GM23338 (cell line): ENCODE measurements around the gene ZNF331. TPM values are rescaled to one million over a fixed set of nuclear protein-coding genes. Genes with fewer than 3 reads are reported as not detected.

Source experiments
- ATAC-seq: fragments of 200-7000 bp; cut with Tn5 transposase; 3 replicates; pipeline ENCODE4 v1.9.1; 2020
- DNase-seq: peaks from one replicate; pipeline ENCODE4 v3.0.0-alpha.2; 2015; ENCODE audit warnings: low spot score
- H2AFZ ChIP-seq: fragments of 200-600 bp; sonication (generic); 2 replicates; pipeline ENCODE4 v1.8.0; 2016; ENCODE audit warnings: antibody characterized with exemption, mild to moderate bottlenecking, moderate library complexity
- H3F3A ChIP-seq: fragments of 200-600 bp; sonication (generic); replicated peaks from 2 replicates; pipeline ENCODE4 v1.8.0; 2017; ENCODE audit warnings: antibody characterized with exemption, mixed run types, low read depth
- H3K27ac ChIP-seq: fragments of 200-600 bp; sonication (generic); 2 replicates; pipeline ENCODE4 v1.6.1; 2016; ENCODE audit warnings: low read depth
- H3K27me3 ChIP-seq: fragments of 200-600 bp; sonication (generic); 2 replicates; pipeline ENCODE4 v1.8.0; 2016; ENCODE audit warnings: mild to moderate bottlenecking, mixed run types, moderate library complexity; ENCODE audit not compliant: insufficient read depth
- H3K36me3 ChIP-seq: fragments of 200-600 bp; sonication (generic); 2 replicates; pipeline ENCODE4 v1.8.0; 2016; ENCODE audit warnings: mild to moderate bottlenecking; ENCODE audit not compliant: insufficient read depth
- H3K4me1 ChIP-seq: fragments of 200-600 bp; sonication (generic); 2 replicates; pipeline ENCODE4 v1.8.0; 2016; ENCODE audit warnings: mild to moderate bottlenecking, moderate library complexity; ENCODE audit not compliant: insufficient read depth
- H3K4me2 ChIP-seq: fragments of 200-600 bp; sonication (generic); 2 replicates; pipeline ENCODE4 v1.7.1; 2017; ENCODE audit warnings: mixed run types
- H3K4me3 ChIP-seq: fragments of 200-600 bp; sonication (generic); 2 replicates; pipeline ENCODE4 v1.6.1; 2016; ENCODE audit warnings: mixed run types
- H3K79me2 ChIP-seq: fragments of 200-600 bp; sonication (generic); replicated peaks from 2 replicates; pipeline ENCODE4 v1.8.0; 2017; ENCODE audit warnings: mild to moderate bottlenecking; ENCODE audit not compliant: insufficient read depth
- H3K9me2 ChIP-seq: fragments of 200-600 bp; sonication (generic); 2 replicates; pipeline ENCODE4 v1.8.0; 2017; ENCODE audit not compliant: insufficient read depth
- H4K20me1 ChIP-seq: fragments of 200-600 bp; sonication (generic); replicated peaks from 2 replicates; pipeline ENCODE4 v1.8.0; 2017; ENCODE audit warnings: mild to moderate bottlenecking; ENCODE audit not compliant: insufficient read depth
- H3K27ac Mint-ChIP-seq: 2 replicates; pipeline ENCODE4 v1.8.0; 2020; ENCODE audit warnings: inconsistent platforms, mild to moderate bottlenecking, moderate library complexity, mixed read lengths
- H3K27me3 Mint-ChIP-seq: 3 replicates; pipeline ENCODE4 v1.8.0; 2022; ENCODE audit warnings: low read depth, mild to moderate bottlenecking, moderate library complexity, mixed read lengths, inconsistent platforms; ENCODE audit not compliant: insufficient read depth, poor library complexity
- H3K36me3 Mint-ChIP-seq: 3 replicates; pipeline ENCODE4 v1.8.0; 2021; ENCODE audit warnings: low read depth, mild to moderate bottlenecking, inconsistent platforms, moderate library complexity, mixed read lengths
- H3K4me1 Mint-ChIP-seq: 3 replicates; pipeline ENCODE4 v1.8.0; 2020; ENCODE audit warnings: mild to moderate bottlenecking, inconsistent platforms, mixed read lengths
- H3K4me3 Mint-ChIP-seq: 3 replicates; pipeline ENCODE4 v1.8.0; 2021; ENCODE audit warnings: moderate library complexity, mild to moderate bottlenecking, inconsistent platforms, mixed read lengths
- H3K9me3 Mint-ChIP-seq: 3 replicates; pipeline ENCODE4 v1.8.0; 2020; ENCODE audit warnings: moderate library complexity, mild to moderate bottlenecking, inconsistent platforms, mixed read lengths
- CREB1 ChIP-seq: fragments of 250-450 bp; sonication (Bioruptor Pico); IDR thresholded peaks from 2 replicates; pipeline ENCODE4 v1.5.0; 2020; ENCODE audit warnings: low read depth, mild to moderate bottlenecking, moderate library complexity
- ETS1 ChIP-seq: IDR thresholded peaks from 2 replicates; pipeline ENCODE4 v1.6.1; 2016; ENCODE audit warnings: antibody characterized with exemption
- EZH2 ChIP-seq: fragments of 200-600 bp; sonication (generic); IDR thresholded peaks from one replicate; pipeline ENCODE4 v1.8.0; 2017; ENCODE audit warnings: antibody characterized with exemption, mild to moderate bottlenecking, low read depth; ENCODE audit not compliant: unreplicated experiment
- EZH2phosphoT487 ChIP-seq: fragments of 200-600 bp; sonication (generic); IDR thresholded peaks from one replicate; pipeline ENCODE4 v1.8.1; 2018; ENCODE audit warnings: antibody characterized with exemption; ENCODE audit not compliant: unreplicated experiment
- JUNB ChIP-seq: IDR thresholded peaks from one replicate; pipeline ENCODE4 v1.6.1; 2016; ENCODE audit warnings: antibody characterized with exemption; ENCODE audit not compliant: unreplicated experiment
- NANOG ChIP-seq: IDR thresholded peaks from 2 replicates; pipeline ENCODE4 v1.6.1; 2016; ENCODE audit warnings: antibody characterized with exemption, borderline replicate concordance
- POLR2AphosphoS5 ChIP-seq: IDR thresholded peaks from 2 replicates; pipeline ENCODE4 v1.6.1; 2016; ENCODE audit warnings: antibody characterized with exemption, low read depth
- REST ChIP-seq: IDR thresholded peaks from one replicate; pipeline ENCODE4 v1.6.1; 2018; ENCODE audit warnings: antibody characterized with exemption; ENCODE audit not compliant: unreplicated experiment
- STAT1 ChIP-seq: IDR thresholded peaks from one replicate; pipeline ENCODE4 v1.6.1; 2016; ENCODE audit warnings: antibody characterized with exemption; ENCODE audit not compliant: unreplicated experiment
- ZNF114 ChIP-seq: fragments of 250-450 bp; sonication (Bioruptor Pico); IDR thresholded peaks from 2 replicates; pipeline ENCODE4 v1.5.0; 2020; ENCODE audit warnings: mild to moderate bottlenecking, moderate library complexity
- ZNF331 ChIP-seq: fragments of 250-450 bp; sonication (Bioruptor Pico); IDR thresholded peaks from 2 replicates; pipeline ENCODE4 v1.5.0; 2020; ENCODE audit warnings: low read depth, mild to moderate bottlenecking, moderate library complexity
- polyA plus RNA-seq: library from polyadenylated mRNA; unstranded; fragments of >200 nt; fragmentation: Nextera tagmentation; extraction: Ambion mirVana; gene quantifications from 2 replicates; pipeline ENCODE4 v1.2.1, GENCODE V29; 2016
- total RNA-seq: library from RNA; depleted of rRNA; stranded (reverse); fragments of >200 nt; shearing (Covaris generic); gene quantifications from 2 replicates; pipeline ENCODE4 v1.2.3, GENCODE V29; 2014
- TF ChIP-seq, protein P1 (sequence below), 2 experiments: fragments of 200-600 bp in 1 of 2; sonication (generic) in 1 of 2; conservative IDR thresholded peaks; 2 replicates each; pipeline versions ENCODE4 v1.5.1 to v1.6.1; 2016 to 2017; ENCODE audit warnings: antibody characterized with exemption in 2 of 2, low read depth in 2 of 2, mild to moderate bottlenecking in 2 of 2, moderate library complexity in 1 of 2
- TF ChIP-seq, protein P2 (sequence below): fragments of 250-450 bp; sonication (Bioruptor Pico); IDR thresholded peaks from 2 replicates; pipeline ENCODE4 v1.5.0; 2020; ENCODE audit warnings: mild to moderate bottlenecking, moderate library complexity

ZNF331 gene
- total and polyA plus RNA-seq, 2 experiments from 2014 or later = 36.2 to 46.5 TPM

DNA sequence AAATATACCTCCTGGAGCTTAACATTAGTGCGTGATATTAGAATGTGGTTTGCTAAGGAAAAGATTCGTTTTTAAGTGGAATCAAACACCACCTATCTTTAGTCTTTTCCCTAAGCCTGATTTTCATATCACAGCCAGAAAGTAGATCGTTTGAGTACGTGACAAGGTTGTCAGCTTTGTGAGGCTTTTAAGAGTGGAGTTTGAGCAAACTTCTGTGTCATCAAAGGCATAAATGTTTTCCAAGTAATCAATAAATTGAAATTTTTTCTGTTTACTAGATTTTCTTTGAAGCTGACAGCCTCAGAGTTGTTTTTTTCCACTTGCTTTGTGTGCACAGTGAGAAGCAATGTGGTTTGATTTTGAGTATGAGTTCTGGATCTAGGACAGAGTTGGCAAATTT lies 6.5 kb upstream of the ZNF331 start:
- peaks cover 8% of the 10 kb centered on the region; the same call in 1 of the 2 replicates for H4K20me1 ChIP-seq
- H3K27ac Mint-ChIP-seq = no peak overlapping the region
- H3K36me3 ChIP-seq = no peaks in the 10 kb centered on the region
- H3K36me3 Mint-ChIP-seq = peaks cover 23% of the 10 kb centered on the region
- H3K27ac ChIP-seq = no peak overlapping the region
- peaks cover 9% of the 10 kb centered on the region; the same call in 1 of the 2 replicates for H3F3A ChIP-seq
- no peak for TF ChIP-seq POLR2AphosphoS5
- no peak for TF ChIP-seq STAT1
- no peak for TF ChIP-seq NANOG
- TF ChIP-seq ZNF114 = no peak
- TF ChIP-seq CREB1 = no peak
- TF ChIP-seq ETS1 = no peak
- TF ChIP-seq EZH2phosphoT487 = no peak
- TF ChIP-seq, protein P1, sequence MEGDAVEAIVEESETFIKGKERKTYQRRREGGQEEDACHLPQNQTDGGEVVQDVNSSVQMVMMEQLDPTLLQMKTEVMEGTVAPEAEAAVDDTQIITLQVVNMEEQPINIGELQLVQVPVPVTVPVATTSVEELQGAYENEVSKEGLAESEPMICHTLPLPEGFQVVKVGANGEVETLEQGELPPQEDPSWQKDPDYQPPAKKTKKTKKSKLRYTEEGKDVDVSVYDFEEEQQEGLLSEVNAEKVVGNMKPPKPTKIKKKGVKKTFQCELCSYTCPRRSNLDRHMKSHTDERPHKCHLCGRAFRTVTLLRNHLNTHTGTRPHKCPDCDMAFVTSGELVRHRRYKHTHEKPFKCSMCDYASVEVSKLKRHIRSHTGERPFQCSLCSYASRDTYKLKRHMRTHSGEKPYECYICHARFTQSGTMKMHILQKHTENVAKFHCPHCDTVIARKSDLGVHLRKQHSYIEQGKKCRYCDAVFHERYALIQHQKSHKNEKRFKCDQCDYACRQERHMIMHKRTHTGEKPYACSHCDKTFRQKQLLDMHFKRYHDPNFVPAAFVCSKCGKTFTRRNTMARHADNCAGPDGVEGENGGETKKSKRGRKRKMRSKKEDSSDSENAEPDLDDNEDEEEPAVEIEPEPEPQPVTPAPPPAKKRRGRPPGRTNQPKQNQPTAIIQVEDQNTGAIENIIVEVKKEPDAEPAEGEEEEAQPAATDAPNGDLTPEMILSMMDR (conservative IDR thresholded peaks at IDR 0.05; ENCODE audit: low read depth in 2 of 2) = no peak
- no peak for TF ChIP-seq JUNB
- no peak for TF ChIP-seq ZNF331 (CRISPR knock-in tag)
- TF ChIP-seq EZH2 = no peak
- TF ChIP-seq, protein P2, sequence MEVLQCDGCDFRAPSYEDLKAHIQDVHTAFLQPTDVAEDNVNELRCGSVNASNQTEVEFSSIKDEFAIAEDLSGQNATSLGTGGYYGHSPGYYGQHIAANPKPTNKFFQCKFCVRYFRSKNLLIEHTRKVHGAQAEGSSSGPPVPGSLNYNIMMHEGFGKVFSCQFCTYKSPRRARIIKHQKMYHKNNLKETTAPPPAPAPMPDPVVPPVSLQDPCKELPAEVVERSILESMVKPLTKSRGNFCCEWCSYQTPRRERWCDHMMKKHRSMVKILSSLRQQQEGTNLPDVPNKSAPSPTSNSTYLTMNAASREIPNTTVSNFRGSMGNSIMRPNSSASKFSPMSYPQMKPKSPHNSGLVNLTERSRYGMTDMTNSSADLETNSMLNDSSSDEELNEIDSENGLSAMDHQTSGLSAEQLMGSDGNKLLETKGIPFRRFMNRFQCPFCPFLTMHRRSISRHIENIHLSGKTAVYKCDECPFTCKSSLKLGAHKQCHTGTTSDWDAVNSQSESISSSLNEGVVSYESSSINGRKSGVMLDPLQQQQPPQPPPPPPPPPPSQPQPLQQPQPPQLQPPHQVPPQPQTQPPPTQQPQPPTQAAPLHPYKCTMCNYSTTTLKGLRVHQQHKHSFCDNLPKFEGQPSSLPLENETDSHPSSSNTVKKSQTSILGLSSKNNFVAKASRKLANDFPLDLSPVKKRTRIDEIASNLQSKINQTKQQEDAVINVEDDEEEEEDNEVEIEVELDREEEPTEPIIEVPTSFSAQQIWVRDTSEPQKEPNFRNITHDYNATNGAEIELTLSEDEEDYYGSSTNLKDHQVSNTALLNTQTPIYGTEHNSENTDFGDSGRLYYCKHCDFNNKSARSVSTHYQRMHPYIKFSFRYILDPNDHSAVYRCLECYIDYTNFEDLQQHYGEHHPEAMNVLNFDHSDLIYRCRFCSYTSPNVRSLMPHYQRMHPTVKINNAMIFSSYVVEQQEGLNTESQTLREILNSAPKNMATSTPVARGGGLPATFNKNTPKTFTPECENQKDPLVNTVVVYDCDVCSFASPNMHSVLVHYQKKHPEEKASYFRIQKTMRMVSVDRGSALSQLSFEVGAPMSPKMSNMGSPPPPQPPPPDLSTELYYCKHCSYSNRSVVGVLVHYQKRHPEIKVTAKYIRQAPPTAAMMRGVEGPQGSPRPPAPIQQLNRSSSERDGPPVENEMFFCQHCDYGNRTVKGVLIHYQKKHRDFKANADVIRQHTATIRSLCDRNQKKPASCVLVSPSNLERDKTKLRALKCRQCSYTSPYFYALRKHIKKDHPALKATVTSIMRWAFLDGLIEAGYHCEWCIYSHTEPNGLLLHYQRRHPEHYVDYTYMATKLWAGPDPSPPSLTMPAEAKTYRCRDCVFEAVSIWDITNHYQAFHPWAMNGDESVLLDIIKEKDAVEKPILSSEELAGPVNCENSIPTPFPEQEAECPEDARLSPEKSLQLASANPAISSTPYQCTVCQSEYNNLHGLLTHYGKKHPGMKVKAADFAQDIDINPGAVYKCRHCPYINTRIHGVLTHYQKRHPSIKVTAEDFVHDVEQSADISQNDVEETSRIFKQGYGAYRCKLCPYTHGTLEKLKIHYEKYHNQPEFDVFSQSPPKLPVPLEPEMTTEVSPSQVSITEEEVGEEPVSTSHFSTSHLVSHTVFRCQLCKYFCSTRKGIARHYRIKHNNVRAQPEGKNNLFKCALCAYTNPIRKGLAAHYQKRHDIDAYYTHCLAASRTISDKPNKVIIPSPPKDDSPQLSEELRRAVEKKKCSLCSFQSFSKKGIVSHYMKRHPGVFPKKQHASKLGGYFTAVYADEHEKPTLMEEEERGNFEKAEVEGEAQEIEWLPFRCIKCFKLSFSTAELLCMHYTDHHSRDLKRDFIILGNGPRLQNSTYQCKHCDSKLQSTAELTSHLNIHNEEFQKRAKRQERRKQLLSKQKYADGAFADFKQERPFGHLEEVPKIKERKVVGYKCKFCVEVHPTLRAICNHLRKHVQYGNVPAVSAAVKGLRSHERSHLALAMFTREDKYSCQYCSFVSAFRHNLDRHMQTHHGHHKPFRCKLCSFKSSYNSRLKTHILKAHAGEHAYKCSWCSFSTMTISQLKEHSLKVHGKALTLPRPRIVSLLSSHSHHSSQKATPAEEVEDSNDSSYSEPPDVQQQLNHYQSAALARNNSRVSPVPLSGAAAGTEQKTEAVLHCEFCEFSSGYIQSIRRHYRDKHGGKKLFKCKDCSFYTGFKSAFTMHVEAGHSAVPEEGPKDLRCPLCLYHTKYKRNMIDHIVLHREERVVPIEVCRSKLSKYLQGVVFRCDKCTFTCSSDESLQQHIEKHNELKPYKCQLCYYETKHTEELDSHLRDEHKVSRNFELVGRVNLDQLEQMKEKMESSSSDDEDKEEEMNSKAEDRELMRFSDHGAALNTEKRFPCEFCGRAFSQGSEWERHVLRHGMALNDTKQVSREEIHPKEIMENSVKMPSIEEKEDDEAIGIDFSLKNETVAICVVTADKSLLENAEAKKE (CRISPR knock-in tag) = no peak
- TF ChIP-seq REST = no peak
- no peak for ATAC-seq
- no peak overlapping the region for H3K4me3 ChIP-seq
- no peak overlapping the region for H3K4me2 ChIP-seq
- H3K4me1 ChIP-seq = no peaks in the 10 kb centered on the region
- peaks cover 28% of the 10 kb centered on the region for H3K79me2 ChIP-seq
- DNase-seq = no peak
- no peaks in the 10 kb centered on the region for H3K27me3 ChIP-seq
- no peaks in the 10 kb centered on the region for H3K9me2 ChIP-seq
- no peak overlapping the region for H3K4me3 Mint-ChIP-seq
- H3K9me3 Mint-ChIP-seq = no peaks in the 10 kb centered on the region
- no peak overlapping the region for H2AFZ ChIP-seq
- no peaks in the 10 kb centered on the region for H3K4me1 Mint-ChIP-seq
- H3K27me3 Mint-ChIP-seq = peaks cover 2% of the 10 kb centered on the region
